Neural cell (in vitro differentiated cells): ENCODE data around the gene METTL1. TPM values are rescaled to one million over a fixed set of nuclear protein-coding genes. Genes with fewer than 3 reads are reported as not detected.

Source experiments
- H2AFZ ChIP-seq: fragments of 200-600, 300-800 bp; sonication (generic), shearing (Covaris generic); 2 replicates; pipeline ENCODE4 v1.6.0; 2014; ENCODE audit warnings: low read depth, mild to moderate bottlenecking, antibody characterized with exemption, low read length, moderate library complexity
- H3F3A ChIP-seq: fragments of 200-600 bp; shearing (Covaris generic); 2 replicates; pipeline ENCODE4 v1.6.1; 2016; ENCODE audit warnings: mild to moderate bottlenecking, moderate library complexity, mixed read lengths, antibody characterized with exemption, low read length; ENCODE audit not compliant: insufficient read depth, poor library complexity, severe bottlenecking
- H3K27ac ChIP-seq: fragments of 200-600, 300-800 bp; sonication (generic), shearing (Covaris generic); 2 replicates; pipeline ENCODE4 v1.5.1; 2014; ENCODE audit warnings: mild to moderate bottlenecking, low read length, moderate library complexity
- H3K27me3 ChIP-seq: fragments of 300-800, 200-600 bp; sonication (generic), shearing (Covaris generic); 2 replicates; pipeline ENCODE4 v1.6.0; 2014; ENCODE audit warnings: mild to moderate bottlenecking, low read depth, low read length, moderate library complexity; ENCODE audit not compliant: insufficient read depth
- H3K36me3 ChIP-seq: fragments of 300-800, 200-600 bp; sonication (generic), shearing (Covaris generic); 2 replicates; pipeline ENCODE4 v1.5.1; 2014; ENCODE audit warnings: mild to moderate bottlenecking, antibody characterized with exemption, low read length, moderate library complexity; ENCODE audit not compliant: insufficient read depth
- H3K4me2 ChIP-seq: fragments of 300-800, 200-600 bp; sonication (generic), shearing (Covaris generic); 2 replicates; pipeline ENCODE4 v1.6.0; 2014; ENCODE audit warnings: mild to moderate bottlenecking, low read length
- H3K4me3 ChIP-seq: fragments of 300-800, 200-600 bp; sonication (generic), shearing (Covaris generic); 2 replicates; pipeline ENCODE4 v1.5.1; 2014; ENCODE audit warnings: mild to moderate bottlenecking, low read length, moderate library complexity
- H3K79me2 ChIP-seq: fragments of 200-600 bp; shearing (Covaris generic); replicated peaks from 2 replicates; pipeline ENCODE4 v1.6.0; 2014; ENCODE audit warnings: mild to moderate bottlenecking, low read length, moderate library complexity; ENCODE audit not compliant: insufficient read depth
- H3K9ac ChIP-seq: fragments of 300-800, 200-600 bp; sonication (generic), shearing (Covaris generic); 2 replicates; pipeline ENCODE4 v1.6.1; 2016; ENCODE audit warnings: mild to moderate bottlenecking, low read length, mixed read lengths
- H3K9me2 ChIP-seq: fragments of 200-600 bp; shearing (Covaris generic); 2 replicates; pipeline ENCODE4 v1.6.1; 2016; ENCODE audit warnings: mild to moderate bottlenecking, low read length, mixed read lengths; ENCODE audit not compliant: insufficient read depth
- H3K9me3 ChIP-seq: fragments of 200-600, 300-800 bp; sonication (generic), shearing (Covaris generic); 2 replicates; pipeline ENCODE4 v1.6.1; 2016; ENCODE audit warnings: mild to moderate bottlenecking, mixed run types, low read length, moderate library complexity, mixed read lengths
- H4K20me1 ChIP-seq: fragments of 200-600 bp; shearing (Covaris generic); 2 replicates; pipeline ENCODE4 v1.6.1; 2016; ENCODE audit warnings: mild to moderate bottlenecking, mixed run types; ENCODE audit not compliant: insufficient read depth
- EP300 ChIP-seq: fragments of 450-650 bp; conservative IDR thresholded peaks from 2 replicates; pipeline ENCODE4 v1.6.1; 2014; ENCODE audit warnings: antibody characterized with exemption, mild to moderate bottlenecking, moderate library complexity; ENCODE audit not compliant: poor library complexity, severe bottlenecking
- EZH2 ChIP-seq: fragments of 200-600, 300-800 bp; shearing (Covaris generic), sonication (generic); IDR thresholded peaks from 2 replicates; pipeline ENCODE4 v1.6.1; 2014; ENCODE audit warnings: antibody characterized with exemption, low read length, borderline replicate concordance, mild to moderate bottlenecking; ENCODE audit not compliant: insufficient read depth, poor library complexity, severe bottlenecking
- MXI1 ChIP-seq: fragments of 450-650 bp; conservative IDR thresholded peaks from 2 replicates; pipeline ENCODE4 v1.6.1; 2014; ENCODE audit warnings: antibody characterized with exemption, mild to moderate bottlenecking; ENCODE audit not compliant: poor library complexity, severe bottlenecking
- POLR2AphosphoS5 ChIP-seq: IDR thresholded peaks from 2 replicates; pipeline ENCODE4 v1.6.1; 2012
- RAD21 ChIP-seq: fragments of 450-650 bp; conservative IDR thresholded peaks from 2 replicates; pipeline ENCODE4 v1.6.1; 2014; ENCODE audit warnings: antibody characterized with exemption, mild to moderate bottlenecking, moderate library complexity
- SMC3 ChIP-seq: fragments of 450-650 bp; conservative IDR thresholded peaks from 2 replicates; pipeline ENCODE4 v1.6.1; 2014; ENCODE audit warnings: antibody characterized with exemption, mild to moderate bottlenecking, moderate library complexity; ENCODE audit not compliant: poor library complexity
- TAF1 ChIP-seq: IDR thresholded peaks from 2 replicates; pipeline ENCODE4 v1.6.1; 2012; ENCODE audit warnings: low read depth
- polyA plus RNA-seq: library from polyadenylated mRNA; depleted of rRNA; stranded (reverse); fragments of >200 nt; gene quantifications from 2 replicates; pipeline ENCODE4 v1.2.3, GENCODE V29; 2014
- TF ChIP-seq, protein P1 (sequence below): fragments of 450-650 bp; IDR thresholded peaks from 2 replicates; pipeline ENCODE4 v1.5.1; 2014; ENCODE audit warnings: antibody characterized with exemption, mild to moderate bottlenecking, moderate library complexity; ENCODE audit not compliant: poor library complexity, severe bottlenecking
- TF ChIP-seq, protein P2 (sequence below): IDR thresholded peaks from 2 replicates; pipeline ENCODE4 v1.6.1; 2012; ENCODE audit warnings: borderline replicate concordance

The METTL1 gene
- polyA plus RNA-seq, 1 donor from 2014 or later = 1.9 TPM

- H3K9ac ChIP-seq = no peak overlapping the region
- no peaks in the 10 kb centered on the region for H3K9me2 ChIP-seq
- H3K27ac ChIP-seq = no peak overlapping the region
- H3K27me3 ChIP-seq = no peaks in the 10 kb centered on the region
- no peak overlapping the region for H3K4me3 ChIP-seq
- no peaks in the 10 kb centered on the region for H4K20me1 ChIP-seq
- H3K4me2 ChIP-seq = no peak overlapping the region
- no peaks in the 10 kb centered on the region for H3F3A ChIP-seq
- H3K9me3 ChIP-seq = no peaks in the 10 kb centered on the region
- H3K79me2 ChIP-seq = peaks cover 10% of the 10 kb centered on the region
- H3K36me3 ChIP-seq = no peaks in the 10 kb centered on the region
- no peak overlapping the region for H2AFZ ChIP-seq
- TF ChIP-seq POLR2AphosphoS5 (no peak), MXI1 (no peak), EZH2 (no peak), EP300 (no peak), TAF1 (no peak), SMC3 (no peak), RAD21 (no peak)
- TF ChIP-seq, protein P1, sequence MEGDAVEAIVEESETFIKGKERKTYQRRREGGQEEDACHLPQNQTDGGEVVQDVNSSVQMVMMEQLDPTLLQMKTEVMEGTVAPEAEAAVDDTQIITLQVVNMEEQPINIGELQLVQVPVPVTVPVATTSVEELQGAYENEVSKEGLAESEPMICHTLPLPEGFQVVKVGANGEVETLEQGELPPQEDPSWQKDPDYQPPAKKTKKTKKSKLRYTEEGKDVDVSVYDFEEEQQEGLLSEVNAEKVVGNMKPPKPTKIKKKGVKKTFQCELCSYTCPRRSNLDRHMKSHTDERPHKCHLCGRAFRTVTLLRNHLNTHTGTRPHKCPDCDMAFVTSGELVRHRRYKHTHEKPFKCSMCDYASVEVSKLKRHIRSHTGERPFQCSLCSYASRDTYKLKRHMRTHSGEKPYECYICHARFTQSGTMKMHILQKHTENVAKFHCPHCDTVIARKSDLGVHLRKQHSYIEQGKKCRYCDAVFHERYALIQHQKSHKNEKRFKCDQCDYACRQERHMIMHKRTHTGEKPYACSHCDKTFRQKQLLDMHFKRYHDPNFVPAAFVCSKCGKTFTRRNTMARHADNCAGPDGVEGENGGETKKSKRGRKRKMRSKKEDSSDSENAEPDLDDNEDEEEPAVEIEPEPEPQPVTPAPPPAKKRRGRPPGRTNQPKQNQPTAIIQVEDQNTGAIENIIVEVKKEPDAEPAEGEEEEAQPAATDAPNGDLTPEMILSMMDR = no peak
- TF ChIP-seq, protein P2, sequence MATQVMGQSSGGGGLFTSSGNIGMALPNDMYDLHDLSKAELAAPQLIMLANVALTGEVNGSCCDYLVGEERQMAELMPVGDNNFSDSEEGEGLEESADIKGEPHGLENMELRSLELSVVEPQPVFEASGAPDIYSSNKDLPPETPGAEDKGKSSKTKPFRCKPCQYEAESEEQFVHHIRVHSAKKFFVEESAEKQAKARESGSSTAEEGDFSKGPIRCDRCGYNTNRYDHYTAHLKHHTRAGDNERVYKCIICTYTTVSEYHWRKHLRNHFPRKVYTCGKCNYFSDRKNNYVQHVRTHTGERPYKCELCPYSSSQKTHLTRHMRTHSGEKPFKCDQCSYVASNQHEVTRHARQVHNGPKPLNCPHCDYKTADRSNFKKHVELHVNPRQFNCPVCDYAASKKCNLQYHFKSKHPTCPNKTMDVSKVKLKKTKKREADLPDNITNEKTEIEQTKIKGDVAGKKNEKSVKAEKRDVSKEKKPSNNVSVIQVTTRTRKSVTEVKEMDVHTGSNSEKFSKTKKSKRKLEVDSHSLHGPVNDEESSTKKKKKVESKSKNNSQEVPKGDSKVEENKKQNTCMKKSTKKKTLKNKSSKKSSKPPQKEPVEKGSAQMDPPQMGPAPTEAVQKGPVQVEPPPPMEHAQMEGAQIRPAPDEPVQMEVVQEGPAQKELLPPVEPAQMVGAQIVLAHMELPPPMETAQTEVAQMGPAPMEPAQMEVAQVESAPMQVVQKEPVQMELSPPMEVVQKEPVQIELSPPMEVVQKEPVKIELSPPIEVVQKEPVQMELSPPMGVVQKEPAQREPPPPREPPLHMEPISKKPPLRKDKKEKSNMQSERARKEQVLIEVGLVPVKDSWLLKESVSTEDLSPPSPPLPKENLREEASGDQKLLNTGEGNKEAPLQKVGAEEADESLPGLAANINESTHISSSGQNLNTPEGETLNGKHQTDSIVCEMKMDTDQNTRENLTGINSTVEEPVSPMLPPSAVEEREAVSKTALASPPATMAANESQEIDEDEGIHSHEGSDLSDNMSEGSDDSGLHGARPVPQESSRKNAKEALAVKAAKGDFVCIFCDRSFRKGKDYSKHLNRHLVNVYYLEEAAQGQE = no peak
Measured at GRCh38 chr12:57781801-57782200, 9.9 kb upstream of the METTL1 start.

- Histone ChIP-seq H3K9me2 (no peaks in the 10 kb centered on the region), H3K36me3 (no peaks in the 10 kb centered on the region), H3K27me3 (no peaks in the 10 kb centered on the region), H3K4me2 (no peak overlapping the region), H4K20me1 (no peaks in the 10 kb centered on the region), H3K4me3 (no peak overlapping the region), H2AFZ (no peak overlapping the region), H3K79me2 (peaks cover 10% of the 10 kb centered on the region), H3K9ac (no peak overlapping the region), H3K9me3 (no peaks in the 10 kb centered on the region), H3K27ac (no peak overlapping the region), H3F3A (no peaks in the 10 kb centered on the region)
- TF ChIP-seq, protein P1 = no peak
- no peak for TF ChIP-seq EZH2
- TF ChIP-seq, protein P2 = no peak
- TF ChIP-seq TAF1 = no peak
- no peak for TF ChIP-seq EP300
- TF ChIP-seq MXI1 = no peak
- TF ChIP-seq RAD21 = no peak
Measured at GRCh38 chr12:57781244-57781643, 9.3 kb upstream of the METTL1 start.
